ENCODE results near the gene BLTP3A.
"Not testable (repeated sequence)": the region's sequence is repeated elsewhere in the genome, so short reads cannot be mapped to it uniquely, and the experiment has no call there.

Gene BLTP3A

GRCh38 chr6:34760108-34760507 lies 31.8 kb upstream of the BLTP3A start:
- Histone ChIP-seq H3K4me1 (ENCODE audit: control insufficient read depth, insufficient read depth, low read length) (peaks cover 4% of the 10 kb centered on the region), H3K36me3 (ENCODE audit: insufficient read depth, low read length) (peaks cover 15% of the 10 kb centered on the region), H3K9me3 (replicated peaks; ENCODE audit: low read length) (no peaks in the 10 kb centered on the region), H3K27me3 (ENCODE audit: control insufficient read depth, insufficient read depth, low read length) (no peaks in the 10 kb centered on the region), H3K4me3 (ENCODE audit: low read length) (no peak overlapping the region), H3K9ac (ENCODE audit: low read depth, low read length) (no peak overlapping the region), H3K4me2 (ENCODE audit: low read length) (no peak overlapping the region)

- peaks cover 26% of the 10 kb centered on the region for H3K36me3 ChIP-seq (ENCODE audit: insufficient read depth, low read length)
- not testable (repeated sequence) for H3K9me3 ChIP-seq (replicated peaks; ENCODE audit: low read length); H3K4me2 ChIP-seq (ENCODE audit: low read length); H3K4me1 ChIP-seq (ENCODE audit: control insufficient read depth, insufficient read depth, low read length); H3K27me3 ChIP-seq (ENCODE audit: control insufficient read depth, insufficient read depth, low read length); H3K9ac ChIP-seq (ENCODE audit: low read depth, low read length); H3K4me3 ChIP-seq (ENCODE audit: low read length)
Measured at GRCh38 chr6:34761681-34762080, 30.2 kb upstream of the BLTP3A start.

- peaks cover 6% of the 10 kb centered on the region for H3K4me1 ChIP-seq (ENCODE audit: control insufficient read depth, insufficient read depth, low read length)
- no peak overlapping the region for H3K4me2 ChIP-seq (ENCODE audit: low read length)
- H3K4me3 ChIP-seq (ENCODE audit: low read length) = no peak overlapping the region
- no peak overlapping the region for H3K9ac ChIP-seq (ENCODE audit: low read depth, low read length)
- peaks cover 52% of the 10 kb centered on the region for H3K36me3 ChIP-seq (ENCODE audit: insufficient read depth, low read length)
- no peaks in the 10 kb centered on the region for H3K9me3 ChIP-seq (replicated peaks; ENCODE audit: low read length)
- H3K27me3 ChIP-seq (ENCODE audit: control insufficient read depth, insufficient read depth, low read length) = no peaks in the 10 kb centered on the region
Measured at GRCh38 chr6:34768148-34768547, 23.7 kb upstream of the BLTP3A start.

- Histone ChIP-seq H3K36me3 (ENCODE audit: insufficient read depth, low read length) (peaks cover 47% of the 10 kb centered on the region), H3K9me3 (replicated peaks; ENCODE audit: low read length) (no peaks in the 10 kb centered on the region), H3K27me3 (ENCODE audit: control insufficient read depth, insufficient read depth, low read length) (no peaks in the 10 kb centered on the region), H3K4me1 (ENCODE audit: control insufficient read depth, insufficient read depth, low read length) (peaks cover 6% of the 10 kb centered on the region), H3K9ac (ENCODE audit: low read depth, low read length) (no peak overlapping the region), H3K4me2 (ENCODE audit: low read length) (no peak overlapping the region), H3K4me3 (ENCODE audit: low read length) (no peak overlapping the region)
Measured at GRCh38 chr6:34771727-34772126, 20.2 kb upstream of the BLTP3A start.

- Histone ChIP-seq H3K36me3 (ENCODE audit: insufficient read depth, low read length) (peaks cover 35% of the 10 kb centered on the region), H3K27me3 (ENCODE audit: control insufficient read depth, insufficient read depth, low read length) (no peaks in the 10 kb centered on the region), H3K4me1 (ENCODE audit: control insufficient read depth, insufficient read depth, low read length) (peaks cover 6% of the 10 kb centered on the region)
Measured at GRCh38 chr6:34772940-34773339, 18.9 kb upstream of the BLTP3A start.

GRCh38 chr6:34773916-34774315 lies 18.0 kb upstream of the BLTP3A start:
- Histone ChIP-seq H3K27me3 (ENCODE audit: control insufficient read depth, insufficient read depth, low read length) (no peaks in the 10 kb centered on the region), H3K4me3 (ENCODE audit: low read length) (no peak overlapping the region), H3K9me3 (replicated peaks; ENCODE audit: low read length) (no peaks in the 10 kb centered on the region), H3K4me1 (ENCODE audit: control insufficient read depth, insufficient read depth, low read length) (peaks cover 6% of the 10 kb centered on the region), H3K4me2 (ENCODE audit: low read length) (no peak overlapping the region), H3K36me3 (ENCODE audit: insufficient read depth, low read length) (peaks cover 27% of the 10 kb centered on the region), H3K9ac (ENCODE audit: low read depth, low read length) (no peak overlapping the region)

More at GRCh38 chr6:34772940-34773339, 18.9 kb upstream of the BLTP3A start:
- H3K4me3 ChIP-seq (ENCODE audit: low read length) = no peak overlapping the region
- H3K9ac ChIP-seq (ENCODE audit: low read depth, low read length) = no peak overlapping the region
- H3K9me3 ChIP-seq (replicated peaks; ENCODE audit: low read length) = no peaks in the 10 kb centered on the region
- no peak overlapping the region for H3K4me2 ChIP-seq (ENCODE audit: low read length)

- Histone ChIP-seq H3K36me3 (ENCODE audit: insufficient read depth, low read length) (peaks cover 26% of the 10 kb centered on the region), H3K4me3 (ENCODE audit: low read length) (no peak overlapping the region), H3K4me2 (ENCODE audit: low read length) (no peak overlapping the region), H3K9ac (ENCODE audit: low read depth, low read length) (no peak overlapping the region), H3K9me3 (replicated peaks; ENCODE audit: low read length) (no peaks in the 10 kb centered on the region), H3K27me3 (ENCODE audit: control insufficient read depth, insufficient read depth, low read length) (no peaks in the 10 kb centered on the region), H3K4me1 (ENCODE audit: control insufficient read depth, insufficient read depth, low read length) (peaks cover 6% of the 10 kb centered on the region)
Measured at GRCh38 chr6:34774967-34775366, 16.9 kb upstream of the BLTP3A start.

GRCh38 chr6:34785375-34785774 lies 6.5 kb upstream of the BLTP3A start:
- not testable (repeated sequence) for H3K9ac ChIP-seq (ENCODE audit: low read depth, low read length); H3K9me3 ChIP-seq (replicated peaks; ENCODE audit: low read length)

GRCh38 chr6:34787152-34787551 lies 4.7 kb upstream of the BLTP3A start:
- H3K4me2 ChIP-seq (ENCODE audit: low read length); H3K9me3 ChIP-seq (replicated peaks; ENCODE audit: low read length); H3K36me3 ChIP-seq (ENCODE audit: insufficient read depth, low read length); H3K4me3 ChIP-seq (ENCODE audit: low read length); H3K4me1 ChIP-seq (ENCODE audit: control insufficient read depth, insufficient read depth, low read length); H3K9ac ChIP-seq (ENCODE audit: low read depth, low read length); H3K27me3 ChIP-seq (ENCODE audit: control insufficient read depth, insufficient read depth, low read length): not testable (repeated sequence)

More at GRCh38 chr6:34785375-34785774, 6.5 kb upstream of the BLTP3A start:
- H3K4me2 ChIP-seq (ENCODE audit: low read length); H3K4me1 ChIP-seq (ENCODE audit: control insufficient read depth, insufficient read depth, low read length); H3K4me3 ChIP-seq (ENCODE audit: low read length); H3K36me3 ChIP-seq (ENCODE audit: insufficient read depth, low read length); H3K27me3 ChIP-seq (ENCODE audit: control insufficient read depth, insufficient read depth, low read length): not testable (repeated sequence)

GRCh38 chr6:34788111-34788510 lies 3.8 kb upstream of the BLTP3A start:
- Histone ChIP-seq H3K4me1 (ENCODE audit: control insufficient read depth, insufficient read depth, low read length) (peaks cover 13% of the 10 kb centered on the region), H3K4me2 (ENCODE audit: low read length) (no peak overlapping the region), H3K36me3 (ENCODE audit: insufficient read depth, low read length) (no peaks in the 10 kb centered on the region), H3K9ac (ENCODE audit: low read depth, low read length) (no peak overlapping the region), H3K27me3 (ENCODE audit: control insufficient read depth, insufficient read depth, low read length) (no peaks in the 10 kb centered on the region), H3K9me3 (replicated peaks; ENCODE audit: low read length) (no peaks in the 10 kb centered on the region), H3K4me3 (ENCODE audit: low read length) (no peak overlapping the region)

- H3K9me3 ChIP-seq (replicated peaks; ENCODE audit: low read length) = no peaks in the 10 kb centered on the region
- H3K4me3 ChIP-seq (ENCODE audit: low read length) = peak overlapping the region; percentile 82
- no peaks in the 10 kb centered on the region for H3K36me3 ChIP-seq (ENCODE audit: insufficient read depth, low read length)
- peaks cover 23% of the 10 kb centered on the region for H3K4me1 ChIP-seq (ENCODE audit: control insufficient read depth, insufficient read depth, low read length)
- peak overlapping the region; percentile 99 for H3K4me2 ChIP-seq (ENCODE audit: low read length)
- no peaks in the 10 kb centered on the region for H3K27me3 ChIP-seq (ENCODE audit: control insufficient read depth, insufficient read depth, low read length)
- peak overlapping the region; percentile 81 for H3K9ac ChIP-seq (ENCODE audit: low read depth, low read length)
Measured at GRCh38 chr6:34791164-34791700, 651 bp upstream of the BLTP3A start.

GRCh38 chr6:34792605-34793500 lies 970 bp downstream of the BLTP3A start:
- H3K27me3 ChIP-seq (ENCODE audit: control insufficient read depth, insufficient read depth, low read length) = no peaks in the 10 kb centered on the region
- H3K9me3 ChIP-seq (replicated peaks; ENCODE audit: low read length) = no peaks in the 10 kb centered on the region
- H3K9ac ChIP-seq (ENCODE audit: low read depth, low read length) = peak overlapping the region; percentile 81
- peaks cover 25% of the 10 kb centered on the region for H3K4me1 ChIP-seq (ENCODE audit: control insufficient read depth, insufficient read depth, low read length)
- peak overlapping the region; percentile 82 for H3K4me3 ChIP-seq (ENCODE audit: low read length)
- no peaks in the 10 kb centered on the region for H3K36me3 ChIP-seq (ENCODE audit: insufficient read depth, low read length)
- H3K4me2 ChIP-seq (ENCODE audit: low read length) = peak overlapping the region; percentile 99

Data from skeletal muscle satellite cell (primary cell).